T-helper 17 cell (primary cell): ENCODE measurements around the gene UVSSA. TPM values are rescaled to one million over a fixed set of nuclear protein-coding genes. Genes with fewer than 3 reads are reported as not detected.

Source experiments
- ATAC-seq: fragments of 150-1000 bp; cut with Tn5 transposase; 2 replicates; pipeline ENCODE4 v1.10.0; 2021; ENCODE audit warnings: mild to moderate bottlenecking, moderate library complexity
- DNase-seq, 3 donors: peaks; one replicate each; pipeline versions ENCODE4 v3.0.0 to v3.0.0-alpha.2; 2020 to 2021
- H3K9me3 ChIP-seq: one replicate; pipeline ENCODE4 v1.7.0; 2013; ENCODE audit warnings: low read length, mild to moderate bottlenecking; ENCODE audit not compliant: control insufficient read depth, poor library complexity, severe bottlenecking
- H3K27ac Mint-ChIP-seq: one replicate; pipeline ENCODE4 v1.8.0; 2022; ENCODE audit warnings: mild to moderate bottlenecking, moderate library complexity, mixed read lengths
- H3K27me3 Mint-ChIP-seq: one replicate; pipeline ENCODE4 v1.8.0; 2022; ENCODE audit warnings: mixed read lengths
- H3K36me3 Mint-ChIP-seq: one replicate; pipeline ENCODE4 v1.8.0; 2022; ENCODE audit warnings: low read depth, mixed read lengths
- H3K4me1 Mint-ChIP-seq: one replicate; pipeline ENCODE4 v1.8.0; 2022; ENCODE audit warnings: mild to moderate bottlenecking, mixed read lengths
- H3K4me3 Mint-ChIP-seq: one replicate; pipeline ENCODE4 v1.8.0; 2022; ENCODE audit warnings: mild to moderate bottlenecking, moderate library complexity, mixed read lengths
- total RNA-seq, 4 donors: library from RNA in 2 of 4; stranded (reverse) in 2 of 4; gene quantifications; one replicate each; pipeline ENCODE4 v1.2.3 and lab custom pipeline; 2022 to 2026

UVSSA gene
- total RNA-seq, 2 donors from 2014 or later, result 36.0 to 37.1 TPM

GRCh38 chr4:1403177-1403583 is 56.2 kb downstream of the UVSSA start:
- no peak overlapping the region for H3K27ac Mint-ChIP-seq
- no peak overlapping the region for H3K4me3 Mint-ChIP-seq
- H3K27me3 Mint-ChIP-seq, result peaks cover 34% of the 10 kb centered on the region
- ATAC-seq (no peak), DNase-seq (no peak)
- H3K9me3 ChIP-seq, result no peaks in the 10 kb centered on the region
- H3K36me3 Mint-ChIP-seq, result peaks cover 2% of the 10 kb centered on the region
- peaks cover 10% of the 10 kb centered on the region for H3K4me1 Mint-ChIP-seq

- ATAC-seq (no peak), DNase-seq (no peak)
- H3K9me3 ChIP-seq, result no peaks in the 10 kb centered on the region
- Mint-ChIP-seq H3K4me1 (peaks cover 16% of the 10 kb centered on the region), H3K27ac (no peak overlapping the region), H3K27me3 (peaks cover 41% of the 10 kb centered on the region), H3K4me3 (peak overlapping the region; percentile 73), H3K36me3 (peaks cover 4% of the 10 kb centered on the region)
These were observed 56.9 kb downstream of the UVSSA start for GRCh38 chr4:1403591-1404572.

- ATAC-seq (no peak), DNase-seq (no peak)
- no peak overlapping the region for H3K27ac Mint-ChIP-seq
- H3K4me1 Mint-ChIP-seq, result peaks cover 16% of the 10 kb centered on the region
- H3K36me3 Mint-ChIP-seq, result peaks cover 4% of the 10 kb centered on the region
- H3K4me3 Mint-ChIP-seq, result peak overlapping the region; percentile 67
- peaks cover 46% of the 10 kb centered on the region for H3K27me3 Mint-ChIP-seq
- no peaks in the 10 kb centered on the region for H3K9me3 ChIP-seq
These were observed 57.7 kb downstream of the UVSSA start for GRCh38 chr4:1404573-1405253.

- peaks cover 43% of the 10 kb centered on the region for H3K27me3 Mint-ChIP-seq
- ATAC-seq (no peak), DNase-seq (no peak)
- H3K9me3 ChIP-seq, result no peaks in the 10 kb centered on the region
- H3K36me3 Mint-ChIP-seq, result peaks cover 4% of the 10 kb centered on the region
- peak overlapping the region; percentile 67 for H3K4me3 Mint-ChIP-seq
- no peak overlapping the region for H3K27ac Mint-ChIP-seq
- peaks cover 16% of the 10 kb centered on the region for H3K4me1 Mint-ChIP-seq
These were observed 58.2 kb downstream of the UVSSA start for GRCh38 chr4:1405254-1405635.

GRCh38 chr4:1405636-1406393 is 58.8 kb downstream of the UVSSA start:
- H3K9me3 ChIP-seq, result no peaks in the 10 kb centered on the region
- Mint-ChIP-seq H3K36me3 (peaks cover 4% of the 10 kb centered on the region), H3K4me3 (peak overlapping the region; percentile 67), H3K27me3 (peaks cover 43% of the 10 kb centered on the region), H3K27ac (no peak overlapping the region), H3K4me1 (peaks cover 16% of the 10 kb centered on the region)
- DNase-seq, result no peak
- ATAC-seq, result no peak

- ATAC-seq, result no peak
- peaks cover 50% of the 10 kb centered on the region for H3K27me3 Mint-ChIP-seq
These were observed 59.5 kb downstream of the UVSSA start, which contains the start of gene NKX1-1 for GRCh38 chr4:1406394-1406980. Gene NKX1-1, minus strand, starts transcription at chr4:1406442. Its CDS starts 0 bp downstream, at chr4:1406442.

GRCh38 chr4:1406981-1407656 is 60.1 kb downstream of the UVSSA start:
- H3K27ac Mint-ChIP-seq, result peak overlapping the region; percentile 19
- peaks cover 50% of the 10 kb centered on the region for H3K27me3 Mint-ChIP-seq
- no peaks in the 10 kb centered on the region for H3K9me3 ChIP-seq
- peaks cover 4% of the 10 kb centered on the region for H3K36me3 Mint-ChIP-seq
- ATAC-seq, result no peak
- H3K4me3 Mint-ChIP-seq, result peak overlapping the region; percentile 36
- DNase-seq, result no peak
- peaks cover 14% of the 10 kb centered on the region for H3K4me1 Mint-ChIP-seq

More at GRCh38 chr4:1406394-1406980, 59.5 kb downstream of the UVSSA start, which contains the start of gene NKX1-1:
- H3K27ac Mint-ChIP-seq, result peak within 1 kb of the TSS; percentile 19
- no peak for DNase-seq
- H3K36me3 Mint-ChIP-seq, result peaks cover 4% of the 10 kb centered on the region
- no peaks in the 10 kb centered on the region for H3K9me3 ChIP-seq
- H3K4me3 Mint-ChIP-seq, result peak within 1 kb of the TSS; percentile 67
- peaks cover 16% of the 10 kb centered on the region for H3K4me1 Mint-ChIP-seq

GRCh38 chr4:1407657-1408333 is 60.8 kb downstream of the UVSSA start:
- H3K27me3 Mint-ChIP-seq, result peaks cover 50% of the 10 kb centered on the region
- no peak for ATAC-seq

GRCh38 chr4:1408418-1408817 is 61.4 kb downstream of the UVSSA start:
- ATAC-seq, result no peak
- Mint-ChIP-seq H3K4me1 (peaks cover 14% of the 10 kb centered on the region), H3K4me3 (peak overlapping the region; percentile 28), H3K27ac (peak overlapping the region; percentile 21), H3K27me3 (peaks cover 57% of the 10 kb centered on the region), H3K36me3 (peaks cover 4% of the 10 kb centered on the region)
- DNase-seq, result no peak
- no peaks in the 10 kb centered on the region for H3K9me3 ChIP-seq

More at GRCh38 chr4:1407657-1408333, 60.8 kb downstream of the UVSSA start:
- H3K9me3 ChIP-seq, result no peaks in the 10 kb centered on the region
- no peak for DNase-seq
- H3K27ac Mint-ChIP-seq, result peak overlapping the region; percentile 21
- peaks cover 4% of the 10 kb centered on the region for H3K36me3 Mint-ChIP-seq
- H3K4me3 Mint-ChIP-seq, result peak overlapping the region; percentile 28
- H3K4me1 Mint-ChIP-seq, result peaks cover 14% of the 10 kb centered on the region

GRCh38 chr4:1409079-1409478 is 62.1 kb downstream of the UVSSA start:
- H3K27ac Mint-ChIP-seq, result no peak overlapping the region
- ATAC-seq (no peak), DNase-seq (no peak)
- H3K9me3 ChIP-seq, result no peaks in the 10 kb centered on the region
- H3K36me3 Mint-ChIP-seq, result peaks cover 4% of the 10 kb centered on the region
- H3K4me1 Mint-ChIP-seq, result peaks cover 14% of the 10 kb centered on the region
- peaks cover 62% of the 10 kb centered on the region for H3K27me3 Mint-ChIP-seq
- no peak overlapping the region for H3K4me3 Mint-ChIP-seq

- H3K4me1 Mint-ChIP-seq, result peaks cover 14% of the 10 kb centered on the region
- H3K9me3 ChIP-seq, result no peaks in the 10 kb centered on the region
- peaks cover 4% of the 10 kb centered on the region for H3K36me3 Mint-ChIP-seq
- H3K27ac Mint-ChIP-seq, result no peak overlapping the region
- peaks cover 62% of the 10 kb centered on the region for H3K27me3 Mint-ChIP-seq
- no peak overlapping the region for H3K4me3 Mint-ChIP-seq
- no peak for DNase-seq
- no peak for ATAC-seq
These were observed 62.8 kb downstream of the UVSSA start for GRCh38 chr4:1409491-1410425.
